SHP77 treated with DMSO at 0.1 percent for 48 hours (cell line): ENCODE results near the gene NADK.
"Not testable (repeated sequence)": the region's sequence is repeated elsewhere in the genome, so short reads cannot be mapped to it uniquely, and the experiment has no call there.

Experiments used
- DNase-seq: peaks from one replicate; lab custom pipeline; 2025; lab: John Stamatoyannopoulos, UW

Gene NADK

GRCh38 chr1:1746566-1746909 is 31.7 kb downstream of the NADK start:
- not testable (repeated sequence) for DNase-seq

GRCh38 chr1:1745651-1746565 is 32.4 kb downstream of the NADK start:
- DNase-seq = peak; percentile 15

GRCh38 chr1:1742529-1742928 is 35.7 kb downstream of the NADK start:
- DNase-seq = not testable (repeated sequence)

- not testable (repeated sequence) for DNase-seq
These were observed 37.3 kb downstream of the NADK start for GRCh38 chr1:1741013-1741412.

- DNase-seq = not testable (repeated sequence)
These were observed 39.4 kb downstream of the NADK start for GRCh38 chr1:1738799-1739337.

GRCh38 chr1:1737675-1738590 is 40.3 kb downstream of the NADK start:
- DNase-seq = not testable (repeated sequence)

- DNase-seq = no peak
These were observed 45.9 kb downstream of the NADK start for GRCh38 chr1:1732381-1732780.

GRCh38 chr1:1730870-1731269 is 47.4 kb downstream of the NADK start:
- DNase-seq = no peak

GRCh38 chr1:1730230-1730629 is 48.0 kb downstream of the NADK start:
- DNase-seq = not testable (repeated sequence)

GRCh38 chr1:1729116-1729816 is 49.0 kb downstream of the NADK start:
- not testable (repeated sequence) for DNase-seq

GRCh38 chr1:1728308-1729005 is 49.8 kb downstream of the NADK start:
- not testable (repeated sequence) for DNase-seq

- not testable (repeated sequence) for DNase-seq
These were observed 51.1 kb downstream of the NADK start for GRCh38 chr1:1727131-1727651.

- DNase-seq = not testable (repeated sequence)
These were observed 52.2 kb downstream of the NADK start for GRCh38 chr1:1726088-1726487.

- DNase-seq = peak; percentile 92
These were observed 54.0 kb downstream of the NADK start, which contains the start of gene CDK11A for GRCh38 chr1:1724035-1724864. TSS of gene CDK11A (minus strand) at chr1:1724357. CDS start at chr1:1722818, 1,539 bp downstream.

GRCh38 chr1:1721201-1721600 is 57.1 kb downstream of the NADK start:
- no peak for DNase-seq

- DNase-seq = not testable (repeated sequence)
These were observed 63.0 kb downstream of the NADK start for GRCh38 chr1:1715109-1715883.

- not testable (repeated sequence) for DNase-seq
These were observed 70.4 kb downstream of the NADK start for GRCh38 chr1:1707897-1708296.

GRCh38 chr1:1707241-1707640 is 71.0 kb downstream of the NADK start:
- DNase-seq = not testable (repeated sequence)

GRCh38 chr1:1705623-1706022 is 72.6 kb downstream of the NADK start:
- not testable (repeated sequence) for DNase-seq
